Caco-2 (cell line): ENCODE data around the gene GSTO1. TPM values are rescaled to one million over a fixed set of nuclear protein-coding genes. Genes with fewer than 3 reads are reported as not detected.

ENCODE experiments used
- microRNA-seq: library from miRNA; unstranded; fragments of <30 nt; microRNA quantifications from one replicate; pipeline ENCODE4 v1.2.0, GENCODE V29; 2022
- total RNA-seq: library from RNA; stranded (reverse); gene quantifications from 2 replicates; pipeline ENCODE4 v1.2.3, GENCODE V29; 2022

Gene GSTO1
- total RNA-seq, 1 experiment from 2014 or later, result 167 TPM

Small RNAs within 50 kb of the gene (microRNA-seq; reads per million reads assigned to microRNA genes)
- 3.0 reads per million, percentile 19 among the genes with 10 or more reads in this experiment for gene MIR4482
- not detected for gene MIR609

Other genes with a start within 250 kb of the GSTO1 start
- 0.45 and 0.49 TPM in 2 replicates for gene COL17A1, start 169.0 kb upstream of the GSTO1 start, total RNA-seq
- gene SFR1, start 132.7 kb upstream of the GSTO1 start, total RNA-seq, result 7.3 and 8.7 TPM in 2 replicates
- gene CFAP43, start 22.5 kb upstream of the GSTO1 start, total RNA-seq, result 0.52 and 0.77 TPM in 2 replicates
- 1.1 and 1.4 TPM in 2 replicates for gene GSTO2, start 14.3 kb downstream of the GSTO1 start, total RNA-seq
- 3.1 and 3.4 TPM in 2 replicates for gene ITPRIP, start 83.6 kb downstream of the GSTO1 start, total RNA-seq
- not detected in 2 replicates for gene CFAP58, start 98.9 kb downstream of the GSTO1 start, total RNA-seq